Skeletal muscle tissue (tissue), 4 donors: Measurements from ENCODE around the gene TRPC4AP. TPM values are rescaled to one million over a fixed set of nuclear protein-coding genes. Genes with fewer than 3 reads are reported as not detected.
A peak's percentile ranks its signal among the peaks of the same experiment; 100 is the strongest.

Source experiments
- H3K27ac ChIP-seq: one replicate; pipeline ENCODE4 v1.7.0; 2013; ENCODE audit warnings: mild to moderate bottlenecking, low read depth, low read length, inconsistent platforms
- H3K27me3 ChIP-seq, 3 donors: one replicate each; pipeline ENCODE4 v1.7.0; 2013; ENCODE audit warnings: low read length in 3 of 3; ENCODE audit not compliant: control insufficient read depth in 3 of 3, insufficient read depth in 3 of 3
- H3K36me3 ChIP-seq, 3 donors: one replicate each; pipeline ENCODE4 v1.7.0; 2013; ENCODE audit warnings: low read length in 3 of 3; ENCODE audit not compliant: control insufficient read depth in 3 of 3, insufficient read depth in 3 of 3
- H3K4me1 ChIP-seq, 3 donors: one replicate each; pipeline ENCODE4 v1.7.0; 2013; ENCODE audit warnings: low read length in 3 of 3, mild to moderate bottlenecking in 3 of 3; ENCODE audit not compliant: control insufficient read depth in 3 of 3, insufficient read depth in 3 of 3
- H3K4me3 ChIP-seq, 3 donors: one replicate each; pipeline ENCODE4 v1.7.0; 2013; ENCODE audit warnings: low read length in 3 of 3
- H3K9ac ChIP-seq, 3 donors: one replicate each; pipeline ENCODE4 v1.7.0; 2013; ENCODE audit warnings: low read length in 3 of 3, mild to moderate bottlenecking in 3 of 3, moderate library complexity in 2 of 3, low read depth in 1 of 3
- H3K9me3 ChIP-seq, 3 donors: one replicate each; pipeline ENCODE4 v1.7.0; 2013; ENCODE audit warnings: low read length in 3 of 3; ENCODE audit not compliant: control insufficient read depth in 3 of 3
- total RNA-seq: library from RNA; depleted of rRNA; stranded (reverse); fragments of >200 nt; gene quantifications from one replicate; pipeline ENCODE4 v1.2.3, GENCODE V29; 2014
- donor health status: Osteomylitis.

The TRPC4AP gene
- total RNA-seq, 1 donor from 2014 or later = 49.6 TPM

GRCh38 chr20:34967421-34967820 lies 125.2 kb downstream of the TRPC4AP start:
- no peak overlapping the region for H3K27ac ChIP-seq
- peaks cover 24 to 31% (median 31%) of the 10 kb centered on the region in 3 donors for H3K4me1 ChIP-seq
- no peaks in the 10 kb centered on the region for H3K9me3 ChIP-seq
- H3K9ac ChIP-seq = no peak overlapping the region
- H3K27me3 ChIP-seq = no peaks in the 10 kb centered on the region
- H3K36me3 ChIP-seq = no peaks in the 10 kb centered on the region
- no peak overlapping the region for H3K4me3 ChIP-seq

GRCh38 chr20:34965051-34965450 lies 127.6 kb downstream of the TRPC4AP start:
- no peaks in the 10 kb centered on the region for H3K36me3 ChIP-seq
- no peaks in the 10 kb centered on the region for H3K9me3 ChIP-seq
- peaks cover 14 to 24% (median 20%) of the 10 kb centered on the region in 3 donors for H3K4me1 ChIP-seq
- no peak overlapping the region for H3K4me3 ChIP-seq
- H3K27me3 ChIP-seq = no peaks in the 10 kb centered on the region
- no peak overlapping the region for H3K9ac ChIP-seq
- H3K27ac ChIP-seq = no peak overlapping the region

- Histone ChIP-seq H3K4me1 (peaks cover 11 to 20% (median 17%) of the 10 kb centered on the region in 3 donors), H3K27me3 (no peaks in the 10 kb centered on the region), H3K9me3 (no peaks in the 10 kb centered on the region), H3K36me3 (no peaks in the 10 kb centered on the region), H3K4me3 (no peak overlapping the region), H3K9ac (no peak overlapping the region), H3K27ac (no peak overlapping the region)
Measured at GRCh38 chr20:34964486-34964885, 128.1 kb downstream of the TRPC4AP start.

GRCh38 chr20:34956751-34957472 lies 135.7 kb downstream of the TRPC4AP start:
- no peaks in the 10 kb centered on the region for H3K36me3 ChIP-seq
- peak overlapping the region; percentile 29 to 93 (median 33) for H3K9ac ChIP-seq
- H3K9me3 ChIP-seq = no peaks in the 10 kb centered on the region
- H3K4me1 ChIP-seq = peaks cover 22 to 32% (median 25%) of the 10 kb centered on the region in 3 donors
- no peak overlapping the region for H3K4me3 ChIP-seq
- no peaks in the 10 kb centered on the region for H3K27me3 ChIP-seq
- H3K27ac ChIP-seq = no peak overlapping the region

- peak overlapping the region; percentile 92 to 98 (median 93) for H3K9ac ChIP-seq
- peaks cover 30 to 38% (median 30%) of the 10 kb centered on the region in 3 donors for H3K4me1 ChIP-seq
- no peaks in the 10 kb centered on the region for H3K27me3 ChIP-seq
- H3K9me3 ChIP-seq = no peaks in the 10 kb centered on the region
- H3K27ac ChIP-seq = peak overlapping the region; percentile 97
- H3K4me3 ChIP-seq = peak overlapping the region; percentile 92 to 98 (median 93)
- H3K36me3 ChIP-seq = no peaks in the 10 kb centered on the region
Measured at GRCh38 chr20:34956041-34956458, 136.6 kb downstream of the TRPC4AP start.

- peaks cover 30 to 33% (median 30%) of the 10 kb centered on the region in 3 donors for H3K4me1 ChIP-seq
- H3K36me3 ChIP-seq = no peaks in the 10 kb centered on the region
- H3K9me3 ChIP-seq = no peaks in the 10 kb centered on the region
- no peaks in the 10 kb centered on the region for H3K27me3 ChIP-seq
- peak within 1 kb of the TSS; percentile 97 for H3K27ac ChIP-seq
- peak within 1 kb of the TSS; percentile 92 to 98 (median 93) for H3K4me3 ChIP-seq
- H3K9ac ChIP-seq = peak within 1 kb of the TSS; percentile 92 to 98 (median 93)
Measured at GRCh38 chr20:34955231-34956040, 137.2 kb downstream of the TRPC4AP start, which contains the start of the genes GSS and MYH7B. Gene GSS, minus strand, starts transcription at chr20:34955806. Its CDS starts 3,954 bp downstream, at chr20:34951852. Gene MYH7B, plus strand, starts transcription at chr20:34955868. Its CDS starts 22,138 bp downstream, at chr20:34978006.

- H3K9ac ChIP-seq = peak overlapping the region; percentile 92 to 98 (median 93)
- peak overlapping the region; percentile 92 to 98 (median 93) for H3K4me3 ChIP-seq
- peak overlapping the region; percentile 97 for H3K27ac ChIP-seq
- peaks cover 29 to 32% (median 30%) of the 10 kb centered on the region in 3 donors for H3K4me1 ChIP-seq
- no peaks in the 10 kb centered on the region for H3K27me3 ChIP-seq
- no peaks in the 10 kb centered on the region for H3K9me3 ChIP-seq
- no peaks in the 10 kb centered on the region for H3K36me3 ChIP-seq
Measured at GRCh38 chr20:34954904-34955230, 137.7 kb downstream of the TRPC4AP start.

- Histone ChIP-seq H3K4me1 (peaks cover 29 to 32% (median 30%) of the 10 kb centered on the region in 3 donors), H3K4me3 (no peak overlapping the region), H3K27ac (peak overlapping the region; percentile 97)
Measured at GRCh38 chr20:34953960-34954359, 138.6 kb downstream of the TRPC4AP start.

DNA sequence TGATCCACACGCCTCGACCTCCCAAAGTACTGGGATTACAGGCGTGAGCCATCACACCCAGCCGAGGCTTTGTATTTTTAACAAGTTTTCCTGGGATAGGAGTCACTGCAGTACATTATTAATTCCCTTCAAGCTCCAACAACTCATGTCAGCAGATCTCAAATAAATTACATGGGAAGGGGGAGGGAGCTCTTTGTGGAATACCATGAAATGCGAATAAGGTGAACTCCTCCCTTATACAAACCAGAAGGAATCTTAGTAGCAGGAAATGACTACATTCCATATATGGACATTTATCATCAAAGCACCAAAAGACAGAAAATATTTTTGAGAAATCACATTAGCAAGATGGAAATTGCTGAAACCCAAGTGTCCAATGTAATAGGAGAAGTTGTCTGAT lies 139.9 kb downstream of the TRPC4AP start:
- no peak overlapping the region for H3K4me3 ChIP-seq
- H3K27ac ChIP-seq = peak overlapping the region; percentile 63
- peaks cover 34 to 37% (median 36%) of the 10 kb centered on the region in 3 donors for H3K4me1 ChIP-seq
- H3K9me3 ChIP-seq = no peaks in the 10 kb centered on the region
- H3K9ac ChIP-seq = no peak overlapping the region
- peaks cover 0 to 6% (median 0%) of the 10 kb centered on the region in 3 donors for H3K36me3 ChIP-seq
- H3K27me3 ChIP-seq = no peaks in the 10 kb centered on the region

More at GRCh38 chr20:34953960-34954359, 138.6 kb downstream of the TRPC4AP start:
- Histone ChIP-seq H3K36me3 (peaks cover 0 to 6% (median 0%) of the 10 kb centered on the region in 3 donors), H3K9me3 (no peaks in the 10 kb centered on the region), H3K27me3 (no peaks in the 10 kb centered on the region), H3K9ac (no peak overlapping the region)
